ENCODE measurements around the gene NTRK2.

NTRK2 gene

GRCh38 chr9:84744726-84745125 is 75.2 kb downstream of the NTRK2 start:
- Histone ChIP-seq H3K27me3 (replicated peaks in 2 of 5; ENCODE audit: control insufficient read depth in 4 of 5, insufficient read depth in 5 of 5, low read length in 4 of 5) (peaks cover 0 to 12% (median 5%) of the 10 kb centered on the region in 5 experiments), H3K4me1 (ENCODE audit: control extremely low read depth in 1 of 4, control insufficient read depth in 4 of 4, insufficient read depth in 4 of 4, low read length in 3 of 4) (no peaks in the 10 kb centered on the region), H3K27ac (ENCODE audit: insufficient read depth in 1 of 2, low read depth in 1 of 2, low read length in 2 of 2, poor library complexity in 1 of 2, severe bottlenecking in 2 of 2) (no peak overlapping the region), H3K9me3 (ENCODE audit: control extremely low read depth in 1 of 5, control insufficient read depth in 4 of 5, insufficient read depth in 2 of 5, low read depth in 1 of 5, low read length in 4 of 5) (no peaks in the 10 kb centered on the region), H3K36me3 (ENCODE audit: control insufficient read depth in 4 of 4, insufficient read depth in 4 of 4, low read length in 3 of 4) (no peaks in the 10 kb centered on the region), H3K4me3 (ENCODE audit: control insufficient read depth in 1 of 7, extremely low read depth in 1 of 7, insufficient read depth in 4 of 7, low read depth in 2 of 7, low read length in 6 of 7) (no peak overlapping the region)
- CTCF ChIA-PET = no interaction called here
- WGBS (ENCODE audit: insufficient coverage) = 99% methylated on average over 10 of the region's 11 CpGs
- POLR2A ChIA-PET = no interaction called here
- no peak for DNase-seq

GRCh38 chr9:84748112-84748511 is 78.6 kb downstream of the NTRK2 start:
- no peak for DNase-seq
- no peaks in the 10 kb centered on the region for H3K4me1 ChIP-seq (ENCODE audit: control extremely low read depth in 1 of 4, control insufficient read depth in 4 of 4, insufficient read depth in 4 of 4, low read length in 3 of 4)
- H3K27ac ChIP-seq (ENCODE audit: insufficient read depth in 1 of 2, low read depth in 1 of 2, low read length in 2 of 2, poor library complexity in 1 of 2, severe bottlenecking in 2 of 2) = no peak overlapping the region
- CTCF ChIA-PET = no interaction called here
- WGBS (ENCODE audit: insufficient coverage) = 83% methylated on average over 1 of the region's 2 CpGs
- H3K4me3 ChIP-seq (ENCODE audit: control insufficient read depth in 1 of 7, extremely low read depth in 1 of 7, insufficient read depth in 4 of 7, low read depth in 2 of 7, low read length in 6 of 7) = no peak overlapping the region
- peaks cover 0 to 16% (median 2%) of the 10 kb centered on the region in 5 experiments for H3K27me3 ChIP-seq (replicated peaks in 2 of 5; ENCODE audit: control insufficient read depth in 4 of 5, insufficient read depth in 5 of 5, low read length in 4 of 5)
- H3K36me3 ChIP-seq (ENCODE audit: control insufficient read depth in 4 of 4, insufficient read depth in 4 of 4, low read length in 3 of 4) = no peaks in the 10 kb centered on the region
- no peaks in the 10 kb centered on the region for H3K9me3 ChIP-seq (ENCODE audit: control extremely low read depth in 1 of 5, control insufficient read depth in 4 of 5, insufficient read depth in 2 of 5, low read depth in 1 of 5, low read length in 4 of 5)
- POLR2A ChIA-PET = no interaction called here

GRCh38 chr9:84750152-84750865 is 80.8 kb downstream of the NTRK2 start:
- H3K4me1 ChIP-seq (ENCODE audit: control extremely low read depth in 1 of 4, control insufficient read depth in 4 of 4, insufficient read depth in 4 of 4, low read length in 3 of 4) = no peaks in the 10 kb centered on the region
- no peak overlapping the region for H3K4me3 ChIP-seq (ENCODE audit: control insufficient read depth in 1 of 7, extremely low read depth in 1 of 7, insufficient read depth in 4 of 7, low read depth in 2 of 7, low read length in 6 of 7)
- WGBS (ENCODE audit: insufficient coverage) = 100% methylated on average over 4 of the region's 5 CpGs
- no peak overlapping the region for H3K27ac ChIP-seq (ENCODE audit: insufficient read depth in 1 of 2, low read depth in 1 of 2, low read length in 2 of 2, poor library complexity in 1 of 2, severe bottlenecking in 2 of 2)
- ChIA-PET POLR2A (no interaction called here), CTCF (no interaction called here)
- H3K9me3 ChIP-seq (ENCODE audit: control extremely low read depth in 1 of 5, control insufficient read depth in 4 of 5, insufficient read depth in 2 of 5, low read depth in 1 of 5, low read length in 4 of 5) = no peaks in the 10 kb centered on the region
- peaks cover 0 to 16% (median 5%) of the 10 kb centered on the region in 5 experiments for H3K27me3 ChIP-seq (replicated peaks in 2 of 5; ENCODE audit: control insufficient read depth in 4 of 5, insufficient read depth in 5 of 5, low read length in 4 of 5)
- DNase-seq = no peak
- no peaks in the 10 kb centered on the region for H3K36me3 ChIP-seq (ENCODE audit: control insufficient read depth in 4 of 4, insufficient read depth in 4 of 4, low read length in 3 of 4)

- Histone ChIP-seq H3K36me3 (ENCODE audit: control insufficient read depth in 4 of 4, insufficient read depth in 4 of 4, low read length in 3 of 4) (no peaks in the 10 kb centered on the region), H3K4me1 (ENCODE audit: control extremely low read depth in 1 of 4, control insufficient read depth in 4 of 4, insufficient read depth in 4 of 4, low read length in 3 of 4) (no peaks in the 10 kb centered on the region), H3K27me3 (replicated peaks in 2 of 5; ENCODE audit: control insufficient read depth in 4 of 5, insufficient read depth in 5 of 5, low read length in 4 of 5) (peaks cover 0 to 16% (median 8%) of the 10 kb centered on the region in 5 experiments), H3K9me3 (ENCODE audit: control extremely low read depth in 1 of 5, control insufficient read depth in 4 of 5, insufficient read depth in 2 of 5, low read depth in 1 of 5, low read length in 4 of 5) (no peaks in the 10 kb centered on the region), H3K4me3 (ENCODE audit: control insufficient read depth in 1 of 7, extremely low read depth in 1 of 7, insufficient read depth in 4 of 7, low read depth in 2 of 7, low read length in 6 of 7) (no peak overlapping the region), H3K27ac (ENCODE audit: insufficient read depth in 1 of 2, low read depth in 1 of 2, low read length in 2 of 2, poor library complexity in 1 of 2, severe bottlenecking in 2 of 2) (no peak overlapping the region)
- POLR2A ChIA-PET = no interaction called here
- WGBS (ENCODE audit: insufficient coverage) = 88% methylated on average over 1 of the region's 3 CpGs
- CTCF ChIA-PET = no interaction called here
- no peak for DNase-seq
These were observed 82.4 kb downstream of the NTRK2 start for GRCh38 chr9:84751921-84752320.

- H3K4me3 ChIP-seq (ENCODE audit: control insufficient read depth in 1 of 7, extremely low read depth in 1 of 7, insufficient read depth in 4 of 7, low read depth in 2 of 7, low read length in 6 of 7) = no peak overlapping the region
- ChIA-PET CTCF (no interaction called here), POLR2A (no interaction called here)
- H3K4me1 ChIP-seq (ENCODE audit: control extremely low read depth in 1 of 4, control insufficient read depth in 4 of 4, insufficient read depth in 4 of 4, low read length in 3 of 4) = no peaks in the 10 kb centered on the region
- peaks cover 0 to 16% (median 10%) of the 10 kb centered on the region in 5 experiments for H3K27me3 ChIP-seq (replicated peaks in 2 of 5; ENCODE audit: control insufficient read depth in 4 of 5, insufficient read depth in 5 of 5, low read length in 4 of 5)
- 35% methylated on average over 3 of the region's 3 CpGs for WGBS (ENCODE audit: insufficient coverage)
- no peak for DNase-seq
- H3K9me3 ChIP-seq (ENCODE audit: control extremely low read depth in 1 of 5, control insufficient read depth in 4 of 5, insufficient read depth in 2 of 5, low read depth in 1 of 5, low read length in 4 of 5) = no peaks in the 10 kb centered on the region
- no peak overlapping the region for H3K27ac ChIP-seq (ENCODE audit: insufficient read depth in 1 of 2, low read depth in 1 of 2, low read length in 2 of 2, poor library complexity in 1 of 2, severe bottlenecking in 2 of 2)
- H3K36me3 ChIP-seq (ENCODE audit: control insufficient read depth in 4 of 4, insufficient read depth in 4 of 4, low read length in 3 of 4) = no peaks in the 10 kb centered on the region
These were observed 84.9 kb downstream of the NTRK2 start for GRCh38 chr9:84754461-84754860.

- H3K36me3 ChIP-seq (ENCODE audit: control insufficient read depth in 4 of 4, insufficient read depth in 4 of 4, low read length in 3 of 4) = no peaks in the 10 kb centered on the region
- 98% methylated on average over 3 of the region's 5 CpGs for WGBS (ENCODE audit: insufficient coverage)
- H3K4me1 ChIP-seq (ENCODE audit: control extremely low read depth in 1 of 4, control insufficient read depth in 4 of 4, insufficient read depth in 4 of 4, low read length in 3 of 4) = no peaks in the 10 kb centered on the region
- no peak for DNase-seq
- no peaks in the 10 kb centered on the region for H3K9me3 ChIP-seq (ENCODE audit: control extremely low read depth in 1 of 5, control insufficient read depth in 4 of 5, insufficient read depth in 2 of 5, low read depth in 1 of 5, low read length in 4 of 5)
- no peak overlapping the region for H3K4me3 ChIP-seq (ENCODE audit: control insufficient read depth in 1 of 7, extremely low read depth in 1 of 7, insufficient read depth in 4 of 7, low read depth in 2 of 7, low read length in 6 of 7)
- peaks cover 0 to 16% (median 10%) of the 10 kb centered on the region in 5 experiments for H3K27me3 ChIP-seq (replicated peaks in 2 of 5; ENCODE audit: control insufficient read depth in 4 of 5, insufficient read depth in 5 of 5, low read length in 4 of 5)
- ChIA-PET CTCF (interaction anchor here (1.7 kb wide), 1 partner anchor 23 kb away, joined by 4 read pairs; no protein-coding TSS in a partner anchor), POLR2A (no interaction called here)
- H3K27ac ChIP-seq (ENCODE audit: insufficient read depth in 1 of 2, low read depth in 1 of 2, low read length in 2 of 2, poor library complexity in 1 of 2, severe bottlenecking in 2 of 2) = no peak overlapping the region
These were observed 85.4 kb downstream of the NTRK2 start for GRCh38 chr9:84754881-84755280.

GRCh38 chr9:84755380-84755779 is 85.9 kb downstream of the NTRK2 start:
- Histone ChIP-seq H3K4me3 (ENCODE audit: control insufficient read depth in 1 of 7, extremely low read depth in 1 of 7, insufficient read depth in 4 of 7, low read depth in 2 of 7, low read length in 6 of 7) (no peak overlapping the region), H3K27ac (ENCODE audit: insufficient read depth in 1 of 2, low read depth in 1 of 2, low read length in 2 of 2, poor library complexity in 1 of 2, severe bottlenecking in 2 of 2) (no peak overlapping the region), H3K27me3 (replicated peaks in 2 of 5; ENCODE audit: control insufficient read depth in 4 of 5, insufficient read depth in 5 of 5, low read length in 4 of 5) (peaks cover 0 to 16% (median 10%) of the 10 kb centered on the region in 5 experiments), H3K36me3 (ENCODE audit: control insufficient read depth in 4 of 4, insufficient read depth in 4 of 4, low read length in 3 of 4) (no peaks in the 10 kb centered on the region), H3K4me1 (ENCODE audit: control extremely low read depth in 1 of 4, control insufficient read depth in 4 of 4, insufficient read depth in 4 of 4, low read length in 3 of 4) (no peaks in the 10 kb centered on the region), H3K9me3 (ENCODE audit: control extremely low read depth in 1 of 5, control insufficient read depth in 4 of 5, insufficient read depth in 2 of 5, low read depth in 1 of 5, low read length in 4 of 5) (no peaks in the 10 kb centered on the region)
- WGBS (ENCODE audit: insufficient coverage) = no CpG with 5 or more reads among the region's 5 CpGs
- CTCF ChIA-PET = interaction anchor here (1.7 kb wide), 1 partner anchor 23 kb away, joined by 4 read pairs; no protein-coding TSS in a partner anchor
- DNase-seq = no peak
- POLR2A ChIA-PET = no interaction called here
